Measurements from ENCODE around the gene XRN1. TPM values are rescaled to one million over a fixed set of nuclear protein-coding genes. Genes with fewer than 3 reads are reported as not detected.
"Not testable (repeated sequence)": the region's sequence is repeated elsewhere in the genome, so short reads cannot be mapped to it uniquely, and the experiment has no call there.

Gene XRN1
- total RNA-seq, 4 donors from 2014 or later, result 32.0 to 43.8 (median 35.6) TPM

GRCh38 chr3:142444343-142444742 is 3.5 kb downstream of the XRN1 start:
- 86 to 95% methylated on average over 11 of the region's 11 CpGs for WGBS, 2 donors
- intact Hi-C loops (cut with DNase I; ENCODE audit: low total_unique reads), result no loop called here

DNA sequence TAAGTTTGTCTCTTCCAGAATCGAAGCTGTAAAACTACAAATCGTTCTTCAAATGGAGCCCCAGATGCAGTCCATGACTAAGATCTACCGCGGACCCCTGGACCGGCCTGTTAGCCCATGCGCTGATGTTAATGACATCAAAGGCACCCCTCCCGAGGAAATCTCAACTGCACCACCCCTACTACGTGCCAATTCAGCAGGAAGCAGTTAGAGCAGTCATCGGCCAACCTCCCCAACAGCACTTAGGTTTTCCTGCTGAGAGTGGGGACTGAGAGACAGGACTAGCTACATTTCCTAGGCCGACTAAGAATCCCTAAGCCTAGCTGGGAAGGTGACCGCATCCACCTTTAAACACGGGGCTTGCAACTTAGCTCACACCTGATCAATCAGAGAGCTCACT is 4.8 kb downstream of the XRN1 start:
- 96 to 98% methylated on average over 12 of the region's 12 CpGs for WGBS, 2 donors
- DNase-seq (ENCODE audit: low spot score in 2 of 2); H3K4me3 ChIP-seq (ENCODE audit: low read depth, poor library complexity, severe bottlenecking); intact Hi-C loops (cut with DNase I; ENCODE audit: low total_unique reads): not testable (repeated sequence)

More at GRCh38 chr3:142444343-142444742, 3.5 kb downstream of the XRN1 start:
- no peak overlapping the region for H3K4me3 ChIP-seq (ENCODE audit: low read depth, poor library complexity, severe bottlenecking)
- no peak for DNase-seq (ENCODE audit: low spot score in 2 of 2)
- TF ChIP-seq POLR2A (IDR thresholded peaks at IDR 0.05), result no peak
- TF ChIP-seq, protein P1, sequence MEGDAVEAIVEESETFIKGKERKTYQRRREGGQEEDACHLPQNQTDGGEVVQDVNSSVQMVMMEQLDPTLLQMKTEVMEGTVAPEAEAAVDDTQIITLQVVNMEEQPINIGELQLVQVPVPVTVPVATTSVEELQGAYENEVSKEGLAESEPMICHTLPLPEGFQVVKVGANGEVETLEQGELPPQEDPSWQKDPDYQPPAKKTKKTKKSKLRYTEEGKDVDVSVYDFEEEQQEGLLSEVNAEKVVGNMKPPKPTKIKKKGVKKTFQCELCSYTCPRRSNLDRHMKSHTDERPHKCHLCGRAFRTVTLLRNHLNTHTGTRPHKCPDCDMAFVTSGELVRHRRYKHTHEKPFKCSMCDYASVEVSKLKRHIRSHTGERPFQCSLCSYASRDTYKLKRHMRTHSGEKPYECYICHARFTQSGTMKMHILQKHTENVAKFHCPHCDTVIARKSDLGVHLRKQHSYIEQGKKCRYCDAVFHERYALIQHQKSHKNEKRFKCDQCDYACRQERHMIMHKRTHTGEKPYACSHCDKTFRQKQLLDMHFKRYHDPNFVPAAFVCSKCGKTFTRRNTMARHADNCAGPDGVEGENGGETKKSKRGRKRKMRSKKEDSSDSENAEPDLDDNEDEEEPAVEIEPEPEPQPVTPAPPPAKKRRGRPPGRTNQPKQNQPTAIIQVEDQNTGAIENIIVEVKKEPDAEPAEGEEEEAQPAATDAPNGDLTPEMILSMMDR (IDR thresholded peaks at IDR 0.05), result no peak

GRCh38 chr3:142439499-142440220 is 8.2 kb downstream of the XRN1 start:
- H3K4me3 ChIP-seq (ENCODE audit: low read depth, poor library complexity, severe bottlenecking); DNase-seq (ENCODE audit: low spot score in 2 of 2); intact Hi-C loops (cut with DNase I; ENCODE audit: low total_unique reads): not testable (repeated sequence)
- 75 to 84% methylated on average over 15 of the region's 15 CpGs for WGBS, 2 donors

GRCh38 chr3:142438096-142438495 is 9.7 kb downstream of the XRN1 start:
- H3K4me3 ChIP-seq (ENCODE audit: low read depth, poor library complexity, severe bottlenecking); intact Hi-C loops (cut with DNase I; ENCODE audit: low total_unique reads); DNase-seq (ENCODE audit: low spot score in 2 of 2): not testable (repeated sequence)
- WGBS, 2 donors, result 94 to 97% methylated on average over 11 of the region's 11 CpGs

DNA sequence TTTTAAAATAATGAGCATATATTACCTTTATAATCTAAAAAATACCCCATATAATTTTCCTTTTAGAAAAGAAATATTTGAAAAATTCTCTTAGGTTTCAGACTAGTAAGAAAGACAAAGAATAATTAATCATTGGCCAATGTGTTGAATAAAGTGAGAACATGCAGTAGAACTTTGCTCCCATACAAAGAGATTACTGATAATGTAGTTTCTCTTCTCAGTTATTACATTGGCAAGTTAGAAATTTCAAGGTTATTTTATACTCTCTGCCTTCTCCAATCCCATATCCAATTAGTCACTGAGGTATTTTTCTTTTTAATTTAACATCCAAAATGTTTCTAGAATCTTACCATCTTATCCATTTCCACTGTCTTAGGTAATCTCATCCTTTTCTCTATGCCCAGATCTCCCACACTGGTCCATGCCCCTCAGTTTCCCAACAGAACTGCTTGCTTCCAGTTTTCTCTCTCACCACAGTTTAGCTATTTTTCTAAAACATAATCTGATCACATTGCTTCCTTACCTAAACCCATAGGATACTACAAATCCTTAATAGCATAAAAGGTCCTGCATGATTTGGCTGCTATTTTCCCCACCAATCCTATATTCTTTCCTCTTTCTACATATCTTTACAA is 10.8 kb downstream of the XRN1 start:
- H3K4me3 ChIP-seq (ENCODE audit: low read depth, poor library complexity, severe bottlenecking), result no peak overlapping the region
- no peak for DNase-seq (ENCODE audit: low spot score in 2 of 2)
- intact Hi-C loops (cut with DNase I; ENCODE audit: low total_unique reads), result no loop called here
- no peak for TF ChIP-seq POLR2A (IDR thresholded peaks at IDR 0.05)

DNA sequence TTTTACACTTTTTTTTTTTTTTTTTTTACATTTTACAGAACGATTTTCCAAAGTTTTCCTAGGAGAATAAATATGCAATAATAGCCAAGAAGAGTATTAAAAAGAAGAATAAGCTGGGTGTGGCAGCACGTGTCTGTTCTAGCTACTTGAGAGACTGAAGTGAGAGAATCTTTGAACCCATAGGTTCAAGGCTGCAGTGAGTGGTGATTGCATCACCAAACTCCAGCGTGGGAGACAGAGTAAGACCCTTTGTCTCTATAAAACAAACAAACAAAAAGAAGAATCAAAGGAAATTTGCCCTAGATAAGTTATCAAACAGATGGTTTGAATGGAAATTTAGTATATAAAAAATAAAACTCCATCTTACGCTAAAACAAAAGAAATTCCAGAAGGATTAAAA is 13.3 kb downstream of the XRN1 start:
- intact Hi-C loops (cut with DNase I; ENCODE audit: low total_unique reads), result no loop called here
- H3K4me3 ChIP-seq (ENCODE audit: low read depth, poor library complexity, severe bottlenecking), result no peak overlapping the region
- 79 to 81% methylated on average over 4 of the region's 4 CpGs for WGBS, 2 donors
- no peak for DNase-seq (ENCODE audit: low spot score in 2 of 2)
- TF ChIP-seq, protein P1 (IDR thresholded peaks at IDR 0.05), result no peak
- no peak for TF ChIP-seq POLR2A (IDR thresholded peaks at IDR 0.05)

- TF ChIP-seq, protein P1 (IDR thresholded peaks at IDR 0.05), result no peak
- DNase-seq (ENCODE audit: low spot score in 2 of 2), result no peak
- 77 to 82% methylated on average over 2 of the region's 2 CpGs for WGBS, 2 donors
- H3K4me3 ChIP-seq (ENCODE audit: low read depth, poor library complexity, severe bottlenecking), result no peak overlapping the region
- intact Hi-C loops (cut with DNase I; ENCODE audit: low total_unique reads), result no loop called here
These were observed 14.7 kb downstream of the XRN1 start for GRCh38 chr3:142433110-142433509.

GRCh38 chr3:142429582-142429981 is 18.3 kb downstream of the XRN1 start:
- intact Hi-C loops (cut with DNase I; ENCODE audit: low total_unique reads), result no loop called here
- no peak for DNase-seq (ENCODE audit: low spot score in 2 of 2)
- H3K4me3 ChIP-seq (ENCODE audit: low read depth, poor library complexity, severe bottlenecking), result no peak overlapping the region
- no peak for TF ChIP-seq POLR2A (IDR thresholded peaks at IDR 0.05)
- TF ChIP-seq, protein P1 (IDR thresholded peaks at IDR 0.05), result no peak
